Liver (tissue), 9 donors: Measurements from ENCODE around the gene COL4A4. TPM values are rescaled to one million over a fixed set of nuclear protein-coding genes. Genes with fewer than 3 reads are reported as not detected.

Source experiments
- DNase-seq: peaks from one replicate; pipeline ENCODE4 v3.0.0-alpha.2; 2017; ENCODE audit warnings: low spot score
- H3K27ac ChIP-seq, 2 donors: one replicate each; pipeline ENCODE4 v1.7.0; 2013; ENCODE audit warnings: inconsistent platforms in 2 of 2, low read length in 2 of 2, control low read depth in 1 of 2, low read depth in 1 of 2, mild to moderate bottlenecking in 1 of 2
- H3K27me3 ChIP-seq, 4 donors: one replicate each; pipeline versions ENCODE4 v1.6.1 to v1.7.0; 2013; ENCODE audit warnings: low read length in 3 of 4, inconsistent platforms in 1 of 4, mild to moderate bottlenecking in 1 of 4, moderate library complexity in 1 of 4; ENCODE audit not compliant: control insufficient read depth in 4 of 4, insufficient read depth in 4 of 4
- H3K36me3 ChIP-seq, 4 donors: one replicate each; pipeline versions ENCODE4 v1.6.1 to v1.7.0; 2013; ENCODE audit warnings: low read length in 3 of 4, mild to moderate bottlenecking in 3 of 4, low read depth in 1 of 4, moderate library complexity in 1 of 4; ENCODE audit not compliant: control insufficient read depth in 4 of 4, insufficient read depth in 3 of 4
- H3K4me1 ChIP-seq, 4 donors: one replicate each; pipeline versions ENCODE4 v1.6.1 to v1.7.0; 2013; ENCODE audit warnings: low read length in 3 of 4, mild to moderate bottlenecking in 3 of 4, moderate library complexity in 1 of 4; ENCODE audit not compliant: control insufficient read depth in 4 of 4, insufficient read depth in 4 of 4
- H3K4me3 ChIP-seq, 3 donors: one replicate each; pipeline versions ENCODE4 v1.6.1 to v1.7.0; 2013; ENCODE audit warnings: low read length in 3 of 3, control low read depth in 1 of 3, low read depth in 1 of 3, mild to moderate bottlenecking in 1 of 3
- H3K9ac ChIP-seq, 2 donors: one replicate each; pipeline ENCODE4 v1.7.0; 2013; ENCODE audit warnings: low read length in 2 of 2, mild to moderate bottlenecking in 2 of 2, moderate library complexity in 2 of 2, control low read depth in 1 of 2, low read depth in 1 of 2
- H3K9me3 ChIP-seq, 4 donors: one replicate each; pipeline versions ENCODE4 v1.6.1 to v1.7.0; 2013; ENCODE audit warnings: low read length in 3 of 4; ENCODE audit not compliant: control insufficient read depth in 4 of 4
- ATF3 ChIP-seq: IDR thresholded peaks from 2 replicates; pipeline ENCODE4 v1.6.1; 2016; ENCODE audit warnings: antibody characterized with exemption
- CTCF ChIP-seq: fragments of 150-350 bp; IDR thresholded peaks from 2 replicates; pipeline ENCODE4 v1.5.1; 2017; ENCODE audit warnings: improper control_type of control experiment, low read depth, low read length; ENCODE audit not compliant: missing input control
- FOXA1 ChIP-seq: IDR thresholded peaks from 2 replicates; pipeline ENCODE4 v1.6.1; 2016; ENCODE audit warnings: antibody characterized with exemption
- FOXA2 ChIP-seq: IDR thresholded peaks from 2 replicates; pipeline ENCODE4 v1.6.1; 2016; ENCODE audit warnings: antibody characterized with exemption
- GABPA ChIP-seq, 2 donors: IDR thresholded peaks in 1 of 2; conservative IDR thresholded peaks in 1 of 2; 2 replicates each; pipeline ENCODE4 v1.6.1; 2016; ENCODE audit warnings: antibody characterized with exemption in 2 of 2, mild to moderate bottlenecking in 1 of 2, moderate library complexity in 1 of 2
- HNF4A ChIP-seq, 2 donors: conservative IDR thresholded peaks; 2 replicates each; pipeline ENCODE4 v1.6.1; 2016; ENCODE audit warnings: antibody characterized with exemption in 2 of 2, mild to moderate bottlenecking in 2 of 2
- JUND ChIP-seq, 2 donors: IDR thresholded peaks; 2 replicates each; pipeline ENCODE4 v1.6.1; 2016; ENCODE audit warnings: antibody characterized with exemption in 2 of 2
- MAX ChIP-seq: IDR thresholded peaks from 2 replicates; pipeline ENCODE4 v1.6.1; 2016; ENCODE audit warnings: antibody characterized with exemption
- NR2F2 ChIP-seq: IDR thresholded peaks from 2 replicates; pipeline ENCODE4 v1.6.1; 2016; ENCODE audit warnings: antibody characterized with exemption
- RAD21 ChIP-seq, 2 donors: IDR thresholded peaks; 2 replicates each; pipeline ENCODE4 v1.6.1; 2016; ENCODE audit warnings: antibody characterized with exemption in 2 of 2, mild to moderate bottlenecking in 2 of 2
- REST ChIP-seq: IDR thresholded peaks from 2 replicates; pipeline ENCODE4 v1.6.1; 2016; ENCODE audit warnings: antibody characterized with exemption, mild to moderate bottlenecking
- RXRA ChIP-seq, 2 donors: IDR thresholded peaks; 2 replicates each; pipeline ENCODE4 v1.6.1; 2017 to 2018; ENCODE audit warnings: antibody characterized with exemption in 2 of 2, mild to moderate bottlenecking in 1 of 2
- SP1 ChIP-seq: IDR thresholded peaks from 2 replicates; pipeline ENCODE4 v1.6.1; 2018; ENCODE audit warnings: antibody characterized with exemption, mild to moderate bottlenecking
- TAF1 ChIP-seq: conservative IDR thresholded peaks from 2 replicates; pipeline ENCODE4 v1.6.1; 2016; ENCODE audit warnings: antibody characterized with exemption, mild to moderate bottlenecking
- YY1 ChIP-seq: IDR thresholded peaks from 2 replicates; pipeline ENCODE4 v1.6.1; 2016; ENCODE audit warnings: antibody characterized with exemption, mild to moderate bottlenecking
- ZBTB33 ChIP-seq: IDR thresholded peaks from 2 replicates; pipeline ENCODE4 v1.6.1; 2016; ENCODE audit warnings: antibody characterized with exemption
- WGBS: extraction: QIAGEN DNeasy Blood & Tissue Kit; methylation state at CpG from one replicate; pipeline ENCODE4 v1.1.7; 2013; 5-methylcytosine and 5-hydroxymethylcytosine counted together
- polyA plus RNA-seq, 2 donors: library from polyadenylated mRNA; stranded (reverse) in 1 of 2; unstranded in 1 of 2; fragments of 200-250 nt in 1 of 2; fragments of >200 nt in 1 of 2; fragmentation: Nextera tagmentation in 1 of 2; extraction: Ambion mirVana in 1 of 2; gene quantifications; one replicate each; pipeline versions ENCODE4 v1.2.1 to v1.2.3, GENCODE V29; 2013 to 2015
- total RNA-seq, 2 donors: library from RNA; depleted of rRNA; stranded (reverse); fragments of >200 nt; gene quantifications; one replicate each; pipeline ENCODE4 v1.2.3, GENCODE V29; 2014
- donor health status: healthy.
- donor health status: healthy.
- donor health status: healthy.
- donor health status: healthy.
- donor health status: healthy.

COL4A4 gene
- total and polyA plus RNA-seq, 4 donors = 0.14 to 3.8 (median 0.82) TPM

GRCh38 chr2:227206406-227206805 lies 42.4 kb upstream of the COL4A4 start:
- Histone ChIP-seq H3K27me3 (no peaks in the 10 kb centered on the region), H3K4me3 (no peak overlapping the region), H3K4me1 (no peaks in the 10 kb centered on the region), H3K27ac (no peak overlapping the region), H3K36me3 (no peaks in the 10 kb centered on the region), H3K9me3 (no peaks in the 10 kb centered on the region), H3K9ac (no peak overlapping the region)
- no peak for TF ChIP-seq REST
- TF ChIP-seq HNF4A (conservative IDR thresholded peaks at IDR 0.05) = no peak
- no peak for TF ChIP-seq SP1
- TF ChIP-seq TAF1 = no peak
- DNase-seq = no peak
- 90% methylated on average over 9 of the region's 9 CpGs for WGBS

- WGBS = 82% methylated on average over 4 of the region's 4 CpGs
- Histone ChIP-seq H3K4me1 (no peaks in the 10 kb centered on the region), H3K27ac (no peak overlapping the region), H3K9ac (no peak overlapping the region), H3K9me3 (no peaks in the 10 kb centered on the region), H3K27me3 (no peaks in the 10 kb centered on the region), H3K36me3 (no peaks in the 10 kb centered on the region), H3K4me3 (no peak overlapping the region)
- no peak for TF ChIP-seq JUND (IDR thresholded peaks at IDR 0.05)
- no peak for TF ChIP-seq REST
- no peak for TF ChIP-seq ZBTB33
- TF ChIP-seq FOXA1 = no peak
- no peak for TF ChIP-seq GABPA (IDR thresholded peaks at IDR 0.05 in 1 of 2, conservative IDR thresholded peaks at IDR 0.05 in 1 of 2)
- no peak for TF ChIP-seq RXRA (IDR thresholded peaks at IDR 0.05)
- no peak for TF ChIP-seq MAX
- no peak for TF ChIP-seq FOXA2
- no peak for TF ChIP-seq YY1
- TF ChIP-seq NR2F2 = no peak
- no peak for TF ChIP-seq HNF4A (conservative IDR thresholded peaks at IDR 0.05)
- TF ChIP-seq ATF3 = no peak
- TF ChIP-seq CTCF = no peak
- TF ChIP-seq RAD21 (IDR thresholded peaks at IDR 0.05) = no peak
- no peak for TF ChIP-seq TAF1
- TF ChIP-seq SP1 = no peak
- no peak for DNase-seq
Measured at GRCh38 chr2:227205701-227206100, 41.7 kb upstream of the COL4A4 start.
